HepG2 (cell line): ENCODE results near the gene CCDC167. TPM values are rescaled to one million over a fixed set of nuclear protein-coding genes. Genes with fewer than 3 reads are reported as not detected.
A peak's percentile ranks its signal among the peaks of the same experiment; 100 is the strongest.

Source experiments
- AGO2 ChIP-seq: fragments of 200-400 bp; formaldehyde crosslinking; optimal IDR thresholded peaks from 2 replicates; pipeline ENCODE3; 2017; ENCODE audit warnings: mild to moderate bottlenecking, low read depth, low read length, moderate library complexity
- ESRRA ChIP-seq: sonication (generic); formaldehyde crosslinking; IDR thresholded peaks from 2 replicates; pipeline ENCODE4 v1.5.1; 2020; ENCODE audit warnings: mild to moderate bottlenecking, low read depth, missing genetic modification reagents
- HOXD1 ChIP-seq: sonication (generic); formaldehyde crosslinking; IDR thresholded peaks from 2 replicates; pipeline ENCODE4 v1.5.0; 2020; ENCODE audit warnings: missing genetic modification reagents
- ISX ChIP-seq: sonication (generic); formaldehyde crosslinking; conservative IDR thresholded peaks from 2 replicates; pipeline ENCODE4 v1.5.0; 2020; ENCODE audit warnings: missing genetic modification reagents
- NR2F1 ChIP-seq, 2 experiments: fragments of 450-650 bp in 1 of 2; formaldehyde crosslinking in 1 of 2; IDR thresholded peaks; 2 replicates each; pipeline versions ENCODE4 v1.5.0 to v1.6.1; 2016 to 2020; ENCODE audit warnings: mild to moderate bottlenecking in 1 of 2, missing compliant biosample characterization in 1 of 2, missing genetic modification reagents in 1 of 2, moderate library complexity in 1 of 2
- RFXANK ChIP-seq: IDR thresholded peaks from 2 replicates; pipeline ENCODE4 v1.6.1; 2016
- SETDB1 ChIP-seq: sonication (generic); formaldehyde crosslinking; IDR thresholded peaks from 2 replicates; pipeline ENCODE4 v1.5.1; 2020; ENCODE audit warnings: missing genetic modification reagents, mild to moderate bottlenecking, borderline replicate concordance
- XRCC5 ChIP-seq: fragments of 200-400 bp; formaldehyde crosslinking; optimal IDR thresholded peaks from 2 replicates; pipeline ENCODE3; 2017; ENCODE audit warnings: mild to moderate bottlenecking, low read length
- ZBTB38 ChIP-seq: sonication (generic); formaldehyde crosslinking; IDR thresholded peaks from 2 replicates; pipeline ENCODE4 v1.5.1; 2020; ENCODE audit warnings: mild to moderate bottlenecking, missing genetic modification reagents
- ZFP36 ChIP-seq: fragments of 150-350 bp; IDR thresholded peaks from 2 replicates; pipeline ENCODE4 v1.6.1; 2018; ENCODE audit warnings: borderline replicate concordance, low read length, low read depth; ENCODE audit not compliant: partially characterized antibody
- ZFX ChIP-seq: sonication (generic); formaldehyde crosslinking; IDR thresholded peaks from 2 replicates; pipeline ENCODE4 v1.4.0; 2020; ENCODE audit warnings: mild to moderate bottlenecking, low read depth, missing genetic modification reagents, moderate library complexity
- ZNF263 ChIP-seq: sonication (generic); formaldehyde crosslinking; IDR thresholded peaks from 2 replicates; pipeline ENCODE4 v1.4.0; 2020; ENCODE audit warnings: missing genetic modification reagents
- ZNF276 ChIP-seq: sonication (generic); formaldehyde crosslinking; IDR thresholded peaks from 2 replicates; pipeline ENCODE4 v1.4.0; 2020; ENCODE audit warnings: mild to moderate bottlenecking, low read depth, missing genetic modification reagents
- ZNF281 ChIP-seq: sonication (generic); formaldehyde crosslinking; IDR thresholded peaks from 2 replicates; pipeline ENCODE4 v1.4.0; 2020; ENCODE audit warnings: missing genetic modification reagents, borderline replicate concordance
- ZNF543 ChIP-seq: sonication (generic); formaldehyde crosslinking; IDR thresholded peaks from 2 replicates; pipeline ENCODE4 v1.4.0; 2020; ENCODE audit warnings: mild to moderate bottlenecking, missing genetic modification reagents
- polyA plus RNA-seq, 8 experiments: library from polyadenylated mRNA; depleted of rRNA in 3 of 8; stranded (reverse) in 7 of 8; unstranded in 1 of 8; fragments of >200 nt; fragmentation: Illumina TruSeq in 4 of 8; extraction: Trizol in 4 of 8; gene quantifications; 2 replicates each; pipeline versions ENCODE4 v1.2.1 to v1.2.3, GENCODE V29; 2011 to 2016; ENCODE audit warnings: low read depth in 4 of 8, missing spikeins in 1 of 8, mixed read lengths in 1 of 8; ENCODE audit not compliant: insufficient read depth in 1 of 8
- total RNA-seq, 5 experiments: library from RNA; depleted of rRNA; stranded (reverse); fragments of >200 nt; fragmentation: Illumina TruSeq; extraction: Trizol; gene quantifications; 2 replicates each; pipeline ENCODE4 v1.2.3, GENCODE V29; 2016; ENCODE audit warnings: low read depth in 1 of 5
- TF ChIP-seq, protein P1 (sequence below): sonication (generic); formaldehyde crosslinking; IDR thresholded peaks from 2 replicates; pipeline ENCODE4 v1.5.0; 2020; ENCODE audit warnings: missing genetic modification reagents
- TF ChIP-seq, protein P2 (sequence below): sonication (generic); formaldehyde crosslinking; IDR thresholded peaks from 2 replicates; pipeline ENCODE4 v1.5.0; 2020; ENCODE audit warnings: mild to moderate bottlenecking, missing genetic modification reagents, moderate library complexity
- TF ChIP-seq, protein P3 (sequence below): sonication (generic); formaldehyde crosslinking; IDR thresholded peaks from 2 replicates; pipeline ENCODE4 v1.4.0; 2020; ENCODE audit warnings: missing genetic modification reagents

CCDC167 gene
- total and polyA plus RNA-seq, 2 of the 13 experiments (the other 11 are each of a cell fraction or from before 2014, with no cell fraction given) = 48.4 to 66.8 TPM

- no peak for TF ChIP-seq ZFX (CRISPR knock-in tag)
- TF ChIP-seq, protein P1, sequence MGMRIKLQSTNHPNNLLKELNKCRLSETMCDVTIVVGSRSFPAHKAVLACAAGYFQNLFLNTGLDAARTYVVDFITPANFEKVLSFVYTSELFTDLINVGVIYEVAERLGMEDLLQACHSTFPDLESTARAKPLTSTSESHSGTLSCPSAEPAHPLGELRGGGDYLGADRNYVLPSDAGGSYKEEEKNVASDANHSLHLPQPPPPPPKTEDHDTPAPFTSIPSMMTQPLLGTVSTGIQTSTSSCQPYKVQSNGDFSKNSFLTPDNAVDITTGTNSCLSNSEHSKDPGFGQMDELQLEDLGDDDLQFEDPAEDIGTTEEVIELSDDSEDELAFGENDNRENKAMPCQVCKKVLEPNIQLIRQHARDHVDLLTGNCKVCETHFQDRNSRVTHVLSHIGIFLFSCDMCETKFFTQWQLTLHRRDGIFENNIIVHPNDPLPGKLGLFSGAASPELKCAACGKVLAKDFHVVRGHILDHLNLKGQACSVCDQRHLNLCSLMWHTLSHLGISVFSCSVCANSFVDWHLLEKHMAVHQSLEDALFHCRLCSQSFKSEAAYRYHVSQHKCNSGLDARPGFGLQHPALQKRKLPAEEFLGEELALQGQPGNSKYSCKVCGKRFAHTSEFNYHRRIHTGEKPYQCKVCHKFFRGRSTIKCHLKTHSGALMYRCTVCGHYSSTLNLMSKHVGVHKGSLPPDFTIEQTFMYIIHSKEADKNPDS (CRISPR knock-in tag) = no peak
- peak; percentile 83 for TF ChIP-seq ZNF263 (CRISPR knock-in tag)
- TF ChIP-seq SETDB1 (CRISPR knock-in tag) = no peak
- TF ChIP-seq, protein P2, sequence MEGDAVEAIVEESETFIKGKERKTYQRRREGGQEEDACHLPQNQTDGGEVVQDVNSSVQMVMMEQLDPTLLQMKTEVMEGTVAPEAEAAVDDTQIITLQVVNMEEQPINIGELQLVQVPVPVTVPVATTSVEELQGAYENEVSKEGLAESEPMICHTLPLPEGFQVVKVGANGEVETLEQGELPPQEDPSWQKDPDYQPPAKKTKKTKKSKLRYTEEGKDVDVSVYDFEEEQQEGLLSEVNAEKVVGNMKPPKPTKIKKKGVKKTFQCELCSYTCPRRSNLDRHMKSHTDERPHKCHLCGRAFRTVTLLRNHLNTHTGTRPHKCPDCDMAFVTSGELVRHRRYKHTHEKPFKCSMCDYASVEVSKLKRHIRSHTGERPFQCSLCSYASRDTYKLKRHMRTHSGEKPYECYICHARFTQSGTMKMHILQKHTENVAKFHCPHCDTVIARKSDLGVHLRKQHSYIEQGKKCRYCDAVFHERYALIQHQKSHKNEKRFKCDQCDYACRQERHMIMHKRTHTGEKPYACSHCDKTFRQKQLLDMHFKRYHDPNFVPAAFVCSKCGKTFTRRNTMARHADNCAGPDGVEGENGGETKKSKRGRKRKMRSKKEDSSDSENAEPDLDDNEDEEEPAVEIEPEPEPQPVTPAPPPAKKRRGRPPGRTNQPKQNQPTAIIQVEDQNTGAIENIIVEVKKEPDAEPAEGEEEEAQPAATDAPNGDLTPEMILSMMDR (CRISPR knock-in tag) = peak; percentile 92
- no peak for TF ChIP-seq XRCC5
- no peak for TF ChIP-seq ZNF543 (CRISPR knock-in tag)
- TF ChIP-seq ESRRA = no peak
- no peak for TF ChIP-seq ZNF281 (CRISPR knock-in tag)
- peak; percentile 51 for TF ChIP-seq AGO2
- no peak for TF ChIP-seq HOXD1 (CRISPR knock-in tag)
- TF ChIP-seq ZFP36 = no peak
- TF ChIP-seq RFXANK (CRISPR knock-in tag) = no peak
- TF ChIP-seq, protein P3, sequence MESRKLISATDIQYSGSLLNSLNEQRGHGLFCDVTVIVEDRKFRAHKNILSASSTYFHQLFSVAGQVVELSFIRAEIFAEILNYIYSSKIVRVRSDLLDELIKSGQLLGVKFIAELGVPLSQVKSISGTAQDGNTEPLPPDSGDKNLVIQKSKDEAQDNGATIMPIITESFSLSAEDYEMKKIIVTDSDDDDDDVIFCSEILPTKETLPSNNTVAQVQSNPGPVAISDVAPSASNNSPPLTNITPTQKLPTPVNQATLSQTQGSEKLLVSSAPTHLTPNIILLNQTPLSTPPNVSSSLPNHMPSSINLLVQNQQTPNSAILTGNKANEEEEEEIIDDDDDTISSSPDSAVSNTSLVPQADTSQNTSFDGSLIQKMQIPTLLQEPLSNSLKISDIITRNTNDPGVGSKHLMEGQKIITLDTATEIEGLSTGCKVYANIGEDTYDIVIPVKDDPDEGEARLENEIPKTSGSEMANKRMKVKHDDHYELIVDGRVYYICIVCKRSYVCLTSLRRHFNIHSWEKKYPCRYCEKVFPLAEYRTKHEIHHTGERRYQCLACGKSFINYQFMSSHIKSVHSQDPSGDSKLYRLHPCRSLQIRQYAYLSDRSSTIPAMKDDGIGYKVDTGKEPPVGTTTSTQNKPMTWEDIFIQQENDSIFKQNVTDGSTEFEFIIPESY (CRISPR knock-in tag) = peak; percentile 98
- TF ChIP-seq ZBTB38 (CRISPR knock-in tag) = 0 out of 2 replicates have a peak, but pooled peaks have one; percentile 32
- no peak for TF ChIP-seq ZNF276 (CRISPR knock-in tag)
- TF ChIP-seq ISX (CRISPR knock-in tag) = no peak
- TF ChIP-seq NR2F1 (CRISPR knock-in tag; IDR thresholded peaks at IDR 0.05) = no peak
Measured at GRCh38 chr6:37483917-37484785, 15.5 kb downstream of the CCDC167 start (continued).
